ENCODE measurements around the gene M6PR.

The M6PR gene

GRCh38 chr12:8949342-8950220, at the start of gene M6PR:
Gene M6PR, minus strand, starts transcription at chr12:8949645. Its CDS starts 3,241 bp downstream, at chr12:8946404.
- peak within 1 kb of the TSS; percentile 64 to 96 (median 86) for H3K4me3 ChIP-seq
- H3K27ac ChIP-seq: peak within 1 kb of the TSS; percentile 62 to 99 (median 94)

- Histone ChIP-seq H3K27ac (peak overlapping the region in 2 of 21 experiments; percentile 7 to 8), H3K4me3 (no peak overlapping the region)
Measured at GRCh38 chr12:8996682-8997405, 47.4 kb upstream of the M6PR start.

GRCh38 chr12:8995021-8995775, 45.8 kb upstream of the M6PR start:
- peak overlapping the region in 2 of 21 experiments; percentile 7 to 12 for H3K27ac ChIP-seq
- H3K4me3 ChIP-seq: no peak overlapping the region

- Histone ChIP-seq H3K27ac (peak overlapping the region in 2 of 21 experiments; percentile 0 to 47), H3K4me3 (no peak overlapping the region)
Measured at GRCh38 chr12:8993827-8994226, 44.4 kb upstream of the M6PR start.

GRCh38 chr12:8991371-8992345, 42.2 kb upstream of the M6PR start:
- H3K27ac ChIP-seq: peak overlapping the region in 7 of 21 experiments; percentile 11 to 70 (median 22)
- H3K4me3 ChIP-seq: no peak overlapping the region

- Histone ChIP-seq H3K27ac (peak within 1 kb of the TSS in 6 of 21 experiments; percentile 20 to 70 (median 46)), H3K4me3 (no peak within 1 kb of the TSS)
Measured at GRCh38 chr12:8989413-8989812, 40.0 kb upstream of the M6PR start, which contains the start of gene KLRG1. Gene KLRG1, plus strand, starts transcription at chr12:8989546. Its CDS starts 90 bp downstream, at chr12:8989636.

GRCh38 chr12:8987685-8988084, 38.2 kb upstream of the M6PR start:
- no peak overlapping the region for H3K4me3 ChIP-seq
- peak overlapping the region in 8 of 21 experiments; percentile 6 to 70 (median 30) for H3K27ac ChIP-seq

- H3K27ac ChIP-seq: peak overlapping the region in 2 of 21 experiments; percentile 20 to 70
- no peak overlapping the region for H3K4me3 ChIP-seq
Measured at GRCh38 chr12:8987163-8987562, 37.7 kb upstream of the M6PR start.

GRCh38 chr12:8985213-8985754, 35.8 kb upstream of the M6PR start:
- Histone ChIP-seq H3K27ac (no peak overlapping the region), H3K4me3 (no peak overlapping the region)

- H3K27ac ChIP-seq: no peak overlapping the region
- H3K4me3 ChIP-seq: no peak overlapping the region
Measured at GRCh38 chr12:8980137-8980536, 30.7 kb upstream of the M6PR start.

- H3K27ac ChIP-seq: no peak overlapping the region
- H3K4me3 ChIP-seq: no peak overlapping the region
Measured at GRCh38 chr12:8970432-8970831, 21.0 kb upstream of the M6PR start.

- no peak overlapping the region for H3K27ac ChIP-seq
- no peak overlapping the region for H3K4me3 ChIP-seq
Measured at GRCh38 chr12:8969861-8970411, 20.5 kb upstream of the M6PR start.

GRCh38 chr12:8968761-8969160, 19.3 kb upstream of the M6PR start:
- no peak overlapping the region for H3K4me3 ChIP-seq
- no peak overlapping the region for H3K27ac ChIP-seq

- H3K27ac ChIP-seq: no peak overlapping the region
Measured at GRCh38 chr12:8960176-8960575, 10.7 kb upstream of the M6PR start.

GRCh38 chr12:8958066-8958465, 8.6 kb upstream of the M6PR start:
- Histone ChIP-seq H3K27ac (peak overlapping the region in 1 of 21 experiments; percentile 4), H3K4me3 (no peak overlapping the region)

More at GRCh38 chr12:8960176-8960575, 10.7 kb upstream of the M6PR start:
- no peak overlapping the region for H3K4me3 ChIP-seq

GRCh38 chr12:8957561-8957960, 8.1 kb upstream of the M6PR start:
- Histone ChIP-seq H3K4me3 (no peak overlapping the region), H3K27ac (no peak overlapping the region)

GRCh38 chr12:8956772-8957171, 7.3 kb upstream of the M6PR start:
- no peak overlapping the region for H3K4me3 ChIP-seq
- H3K27ac ChIP-seq: peak overlapping the region in 1 of 21 experiments; percentile 30

GRCh38 chr12:8956073-8956472, 6.6 kb upstream of the M6PR start:
- Histone ChIP-seq H3K4me3 (no peak overlapping the region), H3K27ac (peak overlapping the region in 2 of 21 experiments; percentile 14)
